ENCODE results near the gene DSG3.

Gene DSG3

GRCh38 chr18:31430072-31430471 lies 17.5 kb upstream of the DSG3 start:
- no peak for DNase-seq (ENCODE audit: low read depth)

GRCh38 chr18:31430554-31430953 lies 17.0 kb upstream of the DSG3 start:
- DNase-seq (ENCODE audit: low read depth) = no peak

DNA sequence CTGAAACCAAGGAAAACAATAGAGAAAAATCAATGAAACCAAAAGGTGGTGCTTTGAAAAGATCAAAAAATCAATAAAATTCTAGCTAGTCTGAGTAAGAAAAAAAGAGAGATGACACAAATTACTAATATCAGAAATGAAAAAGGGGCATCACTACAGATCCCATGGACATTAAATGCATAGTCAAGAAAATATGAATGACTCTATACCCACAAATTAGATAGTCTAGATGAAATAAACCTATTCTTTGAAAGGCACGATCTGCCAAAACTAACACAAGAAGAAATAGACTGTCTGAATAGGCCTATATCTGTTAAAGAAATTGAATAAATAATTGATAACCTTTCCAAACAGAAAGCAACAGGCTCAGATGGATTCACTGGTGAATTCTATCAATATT lies 15.2 kb upstream of the DSG3 start:
- no peak for DNase-seq (ENCODE audit: low read depth)

DNA sequence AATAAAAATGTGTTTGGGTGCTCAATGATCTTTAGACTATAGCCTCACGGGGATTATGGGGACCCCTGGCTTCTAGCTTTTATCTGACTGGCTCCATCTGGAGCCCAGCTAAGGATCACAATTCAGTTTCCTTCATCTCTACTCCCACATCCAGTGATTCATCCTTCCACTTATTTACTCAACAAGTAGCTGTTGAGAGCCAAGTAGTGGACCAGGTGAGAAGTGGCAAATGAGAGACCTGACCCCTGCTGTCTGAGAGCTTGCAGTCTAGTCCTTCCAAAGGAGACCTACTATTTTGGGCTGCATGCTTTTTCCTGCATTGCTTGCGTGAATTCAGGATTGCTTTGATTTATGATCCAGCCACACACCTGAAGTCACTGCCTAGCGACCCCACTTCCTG lies 10.7 kb upstream of the DSG3 start:
- DNase-seq (ENCODE audit: low read depth) = no peak

- no peak for DNase-seq (ENCODE audit: low read depth)
Observed at GRCh38 chr18:31438402-31438801, 9.1 kb upstream of the DSG3 start.

- no peak for DNase-seq (ENCODE audit: low read depth)
Observed at GRCh38 chr18:31439807-31440325, 7.7 kb upstream of the DSG3 start.

DNA sequence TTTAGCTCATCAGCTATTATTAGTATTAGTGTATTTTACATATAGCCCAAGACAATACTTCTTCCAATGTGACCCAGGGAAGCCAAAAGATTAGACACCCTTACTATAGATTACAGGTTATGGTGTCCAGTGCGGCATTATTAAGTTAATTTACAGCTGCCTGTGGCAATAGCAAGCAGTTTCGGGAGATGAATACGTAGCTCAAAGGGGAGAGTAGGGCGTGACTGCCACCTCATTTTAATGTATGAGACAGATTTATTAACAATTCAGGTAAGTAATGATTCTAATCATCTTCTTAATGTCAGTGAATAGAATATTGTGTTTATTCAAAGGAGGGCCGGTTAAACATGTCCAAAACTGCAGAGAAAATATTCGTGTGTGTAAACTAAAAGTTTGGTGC lies 6.8 kb upstream of the DSG3 start:
- no peak for DNase-seq (ENCODE audit: low read depth)

DNA sequence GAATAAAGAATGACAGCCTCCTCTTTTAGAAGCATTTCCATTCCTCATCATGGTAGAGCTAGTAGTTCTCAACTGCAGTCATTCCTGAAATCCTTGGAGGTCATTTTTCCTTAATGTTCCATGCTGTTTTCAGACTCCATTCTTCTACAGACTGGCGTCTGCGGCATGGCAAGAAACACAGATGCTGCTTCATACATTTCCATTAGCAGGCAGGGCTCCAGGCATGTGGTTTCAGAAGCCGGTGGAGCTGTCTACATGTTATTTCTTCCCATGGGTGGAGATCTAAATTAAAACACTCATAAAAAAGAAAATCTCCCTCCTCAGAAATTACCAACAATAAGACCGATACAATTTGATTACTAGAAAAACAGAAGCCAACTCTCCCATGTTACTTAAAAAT lies 6.0 kb upstream of the DSG3 start:
- no peak for DNase-seq (ENCODE audit: low read depth)

DNA sequence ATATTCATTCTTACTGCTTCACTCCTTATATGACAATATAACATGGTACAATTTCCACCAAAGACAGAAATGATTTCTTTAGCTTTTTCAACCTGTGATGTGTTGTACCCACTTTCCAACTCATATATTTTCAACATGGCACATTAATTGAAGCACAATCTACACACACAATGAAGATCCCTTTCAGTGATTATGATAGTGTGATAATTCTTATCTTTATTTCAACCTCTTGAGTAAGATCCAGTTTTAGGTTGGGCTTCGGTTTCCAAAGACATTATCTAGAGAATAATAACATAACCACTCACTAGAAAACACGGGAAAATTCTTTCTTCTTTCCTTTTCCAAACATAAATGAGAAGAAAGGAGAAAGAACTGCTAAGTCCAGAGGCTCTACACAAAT lies 3.4 kb upstream of the DSG3 start:
- DNase-seq (ENCODE audit: low read depth) = no peak

DNA sequence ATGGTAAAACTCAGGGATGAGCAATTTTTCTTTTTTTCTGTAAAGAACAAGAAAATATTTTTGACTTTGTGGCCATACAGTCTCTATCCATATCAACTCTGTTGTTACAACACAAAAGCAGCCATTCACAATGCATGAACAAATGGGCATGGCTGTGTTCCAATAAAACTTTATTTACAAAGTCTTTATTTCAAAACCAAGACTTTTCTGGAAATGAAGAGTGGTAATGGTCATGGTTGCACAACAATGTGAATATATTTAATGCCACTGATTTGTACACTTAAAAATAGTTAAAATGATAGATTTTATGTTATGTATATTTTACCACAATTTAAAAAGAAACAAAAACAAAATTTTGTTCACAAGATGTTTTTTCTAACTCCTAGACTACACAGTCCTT lies 1.6 kb upstream of the DSG3 start:
- no peak for DNase-seq (ENCODE audit: low read depth)

GRCh38 chr18:31446854-31447253 lies 687 bp upstream of the DSG3 start:
- no peak for DNase-seq (ENCODE audit: low read depth)

- DNase-seq (ENCODE audit: low read depth) = no peak
Observed at GRCh38 chr18:31450409-31450808, 2.9 kb downstream of the DSG3 start.

DNA sequence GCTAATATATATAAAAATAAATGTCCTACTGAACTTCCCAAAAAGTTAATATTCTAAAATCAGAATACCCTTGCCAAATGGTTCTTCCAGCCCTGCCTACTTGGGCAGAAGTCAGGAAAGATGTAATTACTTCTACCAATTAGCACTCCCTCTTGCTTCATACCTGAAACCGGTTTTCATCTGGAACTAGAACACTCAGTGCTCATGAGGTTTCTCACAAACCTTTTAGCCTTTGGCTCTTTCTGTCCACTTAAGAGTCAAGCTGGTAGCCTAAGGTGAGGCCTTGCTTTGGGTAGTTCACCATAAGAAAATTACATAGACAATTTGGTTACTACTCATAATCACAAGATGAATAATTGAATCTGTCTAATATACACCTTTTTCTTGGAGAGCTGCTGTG lies 4.1 kb downstream of the DSG3 start:
- no peak for DNase-seq (ENCODE audit: low read depth)

DNA sequence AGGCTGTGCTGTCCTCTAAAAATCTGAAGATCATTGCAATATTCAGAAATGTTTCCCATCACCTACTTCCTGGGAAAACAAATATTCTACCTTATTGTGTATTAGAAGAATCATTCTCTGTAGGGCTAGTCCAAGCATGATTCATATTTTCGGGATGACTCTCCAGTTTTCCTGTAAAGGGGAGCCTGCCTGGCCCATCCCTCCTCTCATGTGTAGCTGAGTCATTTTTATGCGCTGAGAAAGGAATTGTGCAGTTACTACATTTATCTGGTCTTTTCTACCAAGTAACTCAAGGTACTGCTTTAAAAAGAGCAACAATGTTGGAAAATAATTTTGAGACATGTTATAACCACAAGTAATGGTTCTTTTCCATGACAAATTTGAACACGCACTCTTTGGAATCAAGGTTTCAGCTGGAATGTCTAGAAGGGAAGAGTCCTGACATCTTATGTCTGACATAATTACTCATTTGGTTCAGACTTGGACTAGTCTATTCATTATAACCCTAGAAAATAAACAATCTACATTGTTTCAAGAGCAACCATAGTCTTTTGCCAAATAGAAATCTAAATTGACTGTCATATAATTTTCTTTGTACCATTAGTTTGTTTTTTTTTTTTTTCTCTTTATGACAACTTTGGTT lies 6.6 kb downstream of the DSG3 start:
- no peak for DNase-seq (ENCODE audit: low read depth)

DNA sequence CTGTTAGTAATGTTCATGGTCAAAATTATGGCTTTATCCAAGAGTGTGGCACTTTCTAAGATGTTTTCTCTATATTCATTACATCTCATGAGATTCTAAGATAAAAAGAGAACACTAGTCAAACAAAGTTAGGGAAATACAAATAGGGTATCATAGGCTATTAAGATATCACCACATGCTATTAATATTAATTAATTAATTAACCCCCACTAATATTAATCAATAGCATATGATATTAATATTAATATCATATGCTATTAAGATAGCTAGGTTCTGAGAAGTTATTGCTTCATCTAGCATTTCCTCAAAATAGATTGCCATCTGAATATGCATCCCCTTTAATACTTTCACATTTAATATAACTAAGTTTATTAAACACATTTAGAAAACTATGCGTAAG lies 22.1 kb downstream of the DSG3 start:
- DNase-seq (ENCODE audit: low read depth) = no peak

DNA sequence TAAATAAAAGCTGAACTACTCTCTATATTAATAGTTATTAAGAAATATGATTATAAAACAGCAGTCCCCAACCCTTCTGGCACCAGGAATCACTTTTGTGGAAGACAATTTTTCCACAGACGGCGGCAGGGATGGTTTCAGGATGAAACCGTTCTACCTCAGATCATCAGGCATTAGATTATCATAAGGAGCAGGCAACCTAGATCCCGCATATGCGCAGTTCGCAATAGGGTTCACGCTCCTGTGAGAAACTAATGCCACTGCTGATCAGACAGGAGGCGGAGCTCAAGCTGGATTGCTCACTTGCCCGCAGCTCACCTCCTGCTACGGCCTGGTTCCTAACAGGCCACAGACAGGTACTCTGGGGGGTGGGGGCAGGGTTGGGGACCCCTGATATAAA lies 31.1 kb downstream of the DSG3 start:
- no peak for DNase-seq (ENCODE audit: low read depth)

DNA sequence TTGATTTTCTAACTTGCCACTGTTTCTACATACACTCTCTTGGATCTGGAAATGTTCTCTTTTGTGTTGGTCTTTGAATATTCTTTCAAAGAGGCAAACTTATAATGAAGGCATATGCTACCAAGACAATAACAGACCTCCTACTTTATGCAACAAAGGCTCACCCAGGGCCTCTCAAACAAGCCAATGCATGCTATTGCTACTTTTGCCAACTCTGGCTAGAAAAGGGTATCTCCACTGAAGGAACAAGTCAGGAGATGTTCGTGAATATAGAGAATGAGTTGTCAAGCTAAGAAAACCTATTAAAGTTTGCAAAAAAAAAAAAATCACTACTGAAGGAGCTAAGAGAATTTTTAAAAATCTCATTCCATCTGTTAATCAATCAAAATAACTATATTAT lies 34.5 kb downstream of the DSG3 start:
- DNase-seq (ENCODE audit: low read depth) = no peak

DNA sequence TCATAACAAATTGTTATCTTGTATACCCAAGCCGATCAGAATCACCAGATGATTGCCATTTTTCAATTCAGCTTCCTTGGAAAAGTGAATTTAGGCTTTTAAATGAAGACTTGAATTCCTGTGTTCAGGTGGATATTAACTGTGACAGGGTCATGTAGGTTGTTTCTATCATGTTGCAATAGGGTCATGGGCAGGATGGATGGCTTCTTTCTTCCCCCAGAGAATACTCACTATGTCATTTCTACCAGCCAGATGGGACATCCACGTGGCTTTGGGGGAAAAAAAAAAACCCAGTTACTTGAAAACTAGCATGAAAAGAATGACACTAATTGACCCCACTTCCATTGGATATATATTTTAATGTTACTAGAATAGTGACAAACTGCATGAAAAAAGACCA lies 35.9 kb downstream of the DSG3 start:
- no peak for DNase-seq (ENCODE audit: low read depth)

GRCh38 chr18:31484461-31484860 lies 36.9 kb downstream of the DSG3 start:
- DNase-seq (ENCODE audit: low read depth) = no peak

DNA sequence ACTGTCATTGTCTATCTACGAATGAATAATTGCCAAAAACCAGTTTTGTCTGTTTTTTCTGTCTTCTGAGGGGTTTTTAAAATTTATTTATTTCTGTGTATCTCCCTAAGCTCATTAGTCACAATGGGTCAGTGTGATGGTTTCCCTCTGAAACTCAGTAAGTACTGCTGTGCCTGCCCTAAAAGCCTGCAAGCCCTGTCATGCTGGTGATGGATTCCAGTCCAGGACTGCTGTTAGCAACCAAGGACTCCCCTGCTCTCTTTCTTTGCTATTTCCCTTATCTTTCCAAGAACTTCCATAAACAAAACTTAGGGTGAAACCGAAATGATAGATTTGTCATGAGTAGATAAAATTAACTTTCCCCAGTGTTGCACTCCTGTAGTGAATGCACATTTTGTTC lies 38.6 kb downstream of the DSG3 start:
- no peak for DNase-seq (ENCODE audit: low read depth)

DNA sequence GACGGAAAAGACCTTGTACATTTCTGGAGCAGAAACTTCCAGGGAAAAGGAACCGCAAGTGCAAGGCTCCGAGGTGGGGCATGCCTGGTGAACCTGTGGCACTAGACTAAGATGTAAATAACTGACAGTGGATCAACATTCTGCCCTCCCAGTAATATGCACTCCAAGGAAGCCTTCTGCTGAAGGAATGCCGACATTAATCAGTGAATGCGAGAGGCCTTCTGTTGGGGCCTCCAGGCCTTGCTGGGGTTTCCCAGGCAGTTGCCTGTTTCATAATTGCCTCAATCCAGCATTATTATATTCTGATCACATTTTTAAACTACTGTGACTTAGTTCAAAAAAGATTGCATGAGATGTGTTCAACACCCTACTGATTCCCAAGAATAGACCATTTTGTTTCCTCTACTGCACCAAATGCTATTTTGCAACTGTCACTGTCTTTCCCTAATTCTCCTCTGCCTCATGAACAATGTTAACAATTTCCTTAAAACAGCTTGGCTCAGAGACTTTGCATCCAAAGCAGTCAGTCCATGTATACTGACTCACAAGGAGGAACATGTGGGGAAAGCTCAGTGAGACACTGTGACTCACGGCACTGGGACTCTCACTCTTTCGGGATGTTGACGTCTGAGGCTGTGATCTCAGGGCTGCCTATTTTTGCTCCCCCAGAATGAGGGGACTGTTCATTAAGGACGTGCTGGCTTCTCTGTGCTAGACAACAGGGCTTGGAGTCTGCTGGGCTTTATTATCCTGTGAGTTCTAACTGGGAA lies 39.9 kb downstream of the DSG3 start:
- no peak for DNase-seq (ENCODE audit: low read depth)

GRCh38 chr18:31489311-31489710 lies 41.8 kb downstream of the DSG3 start:
- no peak for DNase-seq (ENCODE audit: low read depth)

- DNase-seq (ENCODE audit: low read depth) = no peak
Observed at GRCh38 chr18:31490387-31490786, 42.8 kb downstream of the DSG3 start.

- no peak for DNase-seq (ENCODE audit: low read depth)
Observed at GRCh38 chr18:31490833-31491232, 43.3 kb downstream of the DSG3 start.
